HepG2 (cell line): ENCODE results near the gene TOGARAM1. TPM values are rescaled to one million over a fixed set of nuclear protein-coding genes. Genes with fewer than 3 reads are reported as not detected.

Source experiments
- EP300 ChIP-seq, 3 experiments: sonication (generic) in 1 of 3; formaldehyde crosslinking in 1 of 3; IDR thresholded peaks; 2 replicates each; pipeline versions ENCODE4 v1.5.1 to v1.6.1; 2011 to 2020; ENCODE audit warnings: low read depth in 2 of 3, low read length in 2 of 3, borderline replicate concordance in 1 of 3, improper control_type of control experiment in 1 of 3, mild to moderate bottlenecking in 1 of 3, missing genetic modification reagents in 1 of 3, moderate library complexity in 1 of 3
- HNF4G ChIP-seq, 2 experiments: sonication (generic) in 1 of 2; formaldehyde crosslinking in 1 of 2; IDR thresholded peaks; 2 replicates each; pipeline versions ENCODE4 v1.4.0 to v1.6.1; 2011 to 2020; ENCODE audit warnings: borderline replicate concordance in 2 of 2, low read depth in 2 of 2, mild to moderate bottlenecking in 2 of 2, low read length in 1 of 2, missing genetic modification reagents in 1 of 2, moderate library complexity in 1 of 2
- HNRNPL ChIP-seq: fragments of 200-400 bp; formaldehyde crosslinking; IDR thresholded peaks from 2 replicates; pipeline ENCODE4 v1.6.1; 2017; ENCODE audit warnings: mild to moderate bottlenecking, low read depth, low read length
- JDP2 ChIP-seq: sonication (generic); formaldehyde crosslinking; IDR thresholded peaks from 2 replicates; pipeline ENCODE4 v1.8.1; 2022; ENCODE audit warnings: missing genetic modification reagents, borderline replicate concordance
- KLF9 ChIP-seq: IDR thresholded peaks from 2 replicates; pipeline ENCODE4 v1.6.1; 2016; ENCODE audit warnings: low read depth
- ZBTB43 ChIP-seq: sonication (generic); formaldehyde crosslinking; conservative IDR thresholded peaks from 2 replicates; pipeline ENCODE4 v1.4.0; 2020; ENCODE audit warnings: missing genetic modification reagents
- ZBTB46 ChIP-seq: sonication (generic); formaldehyde crosslinking; IDR thresholded peaks from 2 replicates; pipeline ENCODE4 v1.4.0; 2020; ENCODE audit warnings: mild to moderate bottlenecking, missing genetic modification reagents, borderline replicate concordance
- polyA plus RNA-seq, 8 experiments: library from polyadenylated mRNA; depleted of rRNA in 3 of 8; stranded (reverse) in 7 of 8; unstranded in 1 of 8; fragments of >200 nt; fragmentation: Illumina TruSeq in 4 of 8; extraction: Trizol in 4 of 8; gene quantifications; 2 replicates each; pipeline versions ENCODE4 v1.2.1 to v1.2.3, GENCODE V29; 2011 to 2016; ENCODE audit warnings: low read depth in 4 of 8, missing spikeins in 1 of 8, mixed read lengths in 1 of 8; ENCODE audit not compliant: insufficient read depth in 1 of 8
- total RNA-seq, 5 experiments: library from RNA; depleted of rRNA; stranded (reverse); fragments of >200 nt; fragmentation: Illumina TruSeq; extraction: Trizol; gene quantifications; 2 replicates each; pipeline ENCODE4 v1.2.3, GENCODE V29; 2016; ENCODE audit warnings: low read depth in 1 of 5
- TF ChIP-seq, protein P1 (sequence below): sonication (generic); formaldehyde crosslinking; IDR thresholded peaks from 2 replicates; pipeline ENCODE4 v1.4.0; 2020; ENCODE audit warnings: missing genetic modification reagents, borderline replicate concordance
- TF ChIP-seq, protein P2 (sequence below): sonication (generic); formaldehyde crosslinking; IDR thresholded peaks from 2 replicates; pipeline ENCODE4 v1.8.1; 2023; ENCODE audit warnings: mild to moderate bottlenecking, inconsistent platforms, moderate library complexity, missing genetic modification reagents, borderline replicate concordance

Gene TOGARAM1
- total and polyA plus RNA-seq, 2 of the 13 experiments (the other 11 are each of a cell fraction or from before 2014, with no cell fraction given): 5.6 to 9.8 TPM

GRCh38 chr14:44941591-44941990, 20.4 kb upstream of the TOGARAM1 start (continued):
- TF ChIP-seq, protein P1, sequence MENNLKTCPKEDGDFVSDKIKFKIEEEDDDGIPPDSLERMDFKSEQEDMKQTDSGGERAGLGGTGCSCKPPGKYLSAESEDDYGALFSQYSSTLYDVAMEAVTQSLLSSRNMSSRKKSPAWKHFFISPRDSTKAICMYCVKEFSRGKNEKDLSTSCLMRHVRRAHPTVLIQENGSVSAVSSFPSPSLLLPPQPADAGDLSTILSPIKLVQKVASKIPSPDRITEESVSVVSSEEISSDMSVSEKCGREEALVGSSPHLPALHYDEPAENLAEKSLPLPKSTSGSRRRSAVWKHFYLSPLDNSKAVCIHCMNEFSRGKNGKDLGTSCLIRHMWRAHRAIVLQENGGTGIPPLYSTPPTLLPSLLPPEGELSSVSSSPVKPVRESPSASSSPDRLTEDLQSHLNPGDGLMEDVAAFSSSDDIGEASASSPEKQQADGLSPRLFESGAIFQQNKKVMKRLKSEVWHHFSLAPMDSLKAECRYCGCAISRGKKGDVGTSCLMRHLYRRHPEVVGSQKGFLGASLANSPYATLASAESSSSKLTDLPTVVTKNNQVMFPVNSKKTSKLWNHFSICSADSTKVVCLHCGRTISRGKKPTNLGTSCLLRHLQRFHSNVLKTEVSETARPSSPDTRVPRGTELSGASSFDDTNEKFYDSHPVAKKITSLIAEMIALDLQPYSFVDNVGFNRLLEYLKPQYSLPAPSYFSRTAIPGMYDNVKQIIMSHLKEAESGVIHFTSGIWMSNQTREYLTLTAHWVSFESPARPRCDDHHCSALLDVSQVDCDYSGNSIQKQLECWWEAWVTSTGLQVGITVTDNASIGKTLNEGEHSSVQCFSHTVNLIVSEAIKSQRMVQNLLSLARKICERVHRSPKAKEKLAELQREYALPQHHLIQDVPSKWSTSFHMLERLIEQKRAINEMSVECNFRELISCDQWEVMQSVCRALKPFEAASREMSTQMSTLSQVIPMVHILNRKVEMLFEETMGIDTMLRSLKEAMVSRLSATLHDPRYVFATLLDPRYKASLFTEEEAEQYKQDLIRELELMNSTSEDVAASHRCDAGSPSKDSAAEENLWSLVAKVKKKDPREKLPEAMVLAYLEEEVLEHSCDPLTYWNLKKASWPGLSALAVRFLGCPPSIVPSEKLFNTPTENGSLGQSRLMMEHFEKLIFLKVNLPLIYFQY: no peak
- TF ChIP-seq ZBTB43 (no peak), EP300 (IDR thresholded peaks at IDR 0.05; ENCODE audit: low read depth in 2 of 2, low read length in 2 of 2) (no peak), EP300 (CRISPR knock-in tag; IDR thresholded peaks at IDR 0.05; ENCODE audit: borderline replicate concordance) (no peak), HNF4G (IDR thresholded peaks at IDR 0.05; ENCODE audit: borderline replicate concordance, low read depth, low read length) (no peak), HNF4G (CRISPR knock-in tag; IDR thresholded peaks at IDR 0.05; ENCODE audit: borderline replicate concordance, low read depth) (no peak), KLF9 (CRISPR knock-in tag) (no peak), ZBTB46 (CRISPR knock-in tag) (no peak), HNRNPL (no peak), JDP2 (CRISPR knock-in tag) (no peak)
- TF ChIP-seq, protein P2, sequence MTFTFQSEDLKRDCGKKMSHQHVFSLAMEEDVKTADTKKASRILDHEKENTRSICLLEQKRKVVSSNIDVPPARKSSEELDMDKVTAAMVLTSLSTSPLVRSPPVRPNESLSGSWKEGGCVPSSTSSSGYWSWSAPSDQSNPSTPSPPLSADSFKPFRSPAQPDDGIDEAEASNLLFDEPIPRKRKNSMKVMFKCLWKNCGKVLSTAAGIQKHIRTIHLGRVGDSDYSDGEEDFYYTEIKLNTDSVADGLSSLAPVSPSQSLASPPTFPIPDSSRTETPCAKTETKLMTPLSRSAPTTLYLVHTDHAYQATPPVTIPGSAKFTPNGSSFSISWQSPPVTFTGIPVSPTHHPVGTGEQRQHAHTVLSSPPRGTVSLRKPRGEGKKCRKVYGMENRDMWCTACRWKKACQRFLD (CRISPR knock-in tag): no peak
